Thyroid gland (tissue), 4 donors: ENCODE measurements around the gene AGBL4.

Experiments used
- CTCF ChIP-seq, 6 experiments: fragments of 200-600 bp in 3 of 6; fragments of 450-650 bp in 3 of 6; sonication (generic) in 3 of 6; IDR thresholded peaks; one replicate each; pipeline ENCODE4 v1.5.1; 2016 to 2019; ENCODE audit warnings: antibody characterized with exemption in 6 of 6, mild to moderate bottlenecking in 2 of 6, inconsistent platforms in 1 of 6, moderate library complexity in 1 of 6
- POLR2A ChIP-seq, 2 donors: fragments of 450-650 bp; IDR thresholded peaks; one replicate each; pipeline ENCODE4 v1.6.1; 2017; ENCODE audit warnings: antibody characterized with exemption in 2 of 2, mild to moderate bottlenecking in 2 of 2, moderate library complexity in 1 of 2

DNA sequence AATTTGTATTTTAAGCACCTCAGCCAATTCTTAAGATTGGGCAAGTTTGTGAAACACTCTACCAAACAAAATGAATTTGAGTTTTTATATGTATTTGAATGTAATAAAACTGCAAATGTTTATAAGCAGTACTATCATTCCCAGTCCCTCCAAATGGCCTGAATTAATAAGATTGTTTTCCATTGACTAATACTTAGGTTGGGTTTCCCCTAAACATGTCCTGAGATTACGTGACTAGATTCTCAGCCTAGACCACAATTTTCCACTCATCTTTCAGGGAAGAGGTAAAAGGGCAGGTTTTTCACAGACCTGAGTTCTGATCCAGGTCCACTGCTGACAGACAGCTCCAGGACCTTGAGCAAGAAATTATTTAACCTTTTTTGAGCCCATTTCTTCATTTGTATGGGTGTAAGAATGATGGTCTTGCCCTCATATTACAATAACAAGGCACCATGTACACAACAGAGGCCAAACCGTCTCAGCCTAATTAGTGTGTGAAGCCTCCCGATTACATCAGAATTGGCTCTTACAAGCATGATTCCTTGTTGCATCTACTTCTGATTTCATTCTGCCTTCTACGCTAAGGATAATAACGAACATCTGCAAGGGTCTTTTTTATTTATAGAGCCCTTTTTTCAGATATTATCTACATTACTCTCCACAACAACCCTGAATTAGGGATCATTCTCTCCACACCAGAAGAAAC is 1298.3 kb downstream of the AGBL4 start:
- TF ChIP-seq CTCF (IDR thresholded peaks at IDR 0.05) = no peak
- no peak for TF ChIP-seq POLR2A (IDR thresholded peaks at IDR 0.05)
